NCI-H226 (cell line): ENCODE data around the gene CIZ1.
"Not testable (repeated sequence)": the region's sequence is repeated elsewhere in the genome, so short reads cannot be mapped to it uniquely, and the experiment has no call there.

Source experiments
- DNase-seq: peaks from one replicate; pipeline ENCODE4 v3.0.0-alpha.2; 2015

Gene CIZ1

GRCh38 chr9:128191406-128192046, at the start of gene CIZ1:
Gene CIZ1 (minus strand): TSS chr9:128191572. CDS start chr9:128190857, 715 bp downstream.
- DNase-seq = peak; percentile 64

GRCh38 chr9:128233817-128234406, 42.5 kb upstream of the CIZ1 start:
- no peak for DNase-seq

- no peak for DNase-seq
Measured at GRCh38 chr9:128232528-128233428, 41.4 kb upstream of the CIZ1 start.

- no peak for DNase-seq
Measured at GRCh38 chr9:128231638-128232527, 40.5 kb upstream of the CIZ1 start.

- DNase-seq = not testable (repeated sequence)
Measured at GRCh38 chr9:128230897-128231296, 39.5 kb upstream of the CIZ1 start.

- DNase-seq = no peak
Measured at GRCh38 chr9:128226412-128226801, 35.0 kb upstream of the CIZ1 start.

GRCh38 chr9:128225770-128226411, 34.5 kb upstream of the CIZ1 start:
- DNase-seq = no peak

GRCh38 chr9:128224877-128225276, 33.5 kb upstream of the CIZ1 start:
- DNase-seq = no peak

- DNase-seq = no peak
Measured at GRCh38 chr9:128222880-128223670, 31.7 kb upstream of the CIZ1 start.

GRCh38 chr9:128222026-128222425, 30.7 kb upstream of the CIZ1 start:
- DNase-seq = no peak

GRCh38 chr9:128219831-128220230, 28.5 kb upstream of the CIZ1 start:
- no peak for DNase-seq

- peak; percentile 90 for DNase-seq
Measured at GRCh38 chr9:128218518-128219389, 27.4 kb upstream of the CIZ1 start.

GRCh38 chr9:128218172-128218517, 26.8 kb upstream of the CIZ1 start:
- no peak for DNase-seq

GRCh38 chr9:128216781-128217553, 25.6 kb upstream of the CIZ1 start:
- DNase-seq = peak; percentile 28

- peak; percentile 85 for DNase-seq
Measured at GRCh38 chr9:128215491-128216409, 24.4 kb upstream of the CIZ1 start.

- DNase-seq = no peak
Measured at GRCh38 chr9:128214571-128215490, 23.5 kb upstream of the CIZ1 start.

GRCh38 chr9:128213746-128214497, 22.6 kb upstream of the CIZ1 start:
- DNase-seq = no peak
